ENCODE results near the gene CARF. TPM values are rescaled to one million over a fixed set of nuclear protein-coding genes. Genes with fewer than 3 reads are reported as not detected.
"Not testable (repeated sequence)": the region's sequence is repeated elsewhere in the genome, so short reads cannot be mapped to it uniquely, and the experiment has no call there.

CARF gene
- total RNA-seq, 1 experiment from 2014 or later, result 1.9 TPM

GRCh38 chr2:202910698-202911097 is 1.4 kb upstream of the CARF start:
- no peak for DNase-seq
- no peaks in the 10 kb centered on the region; the same call in 1 of the 2 replicates for H3K36me3 ChIP-seq (replicated peaks; ENCODE audit: control insufficient read depth, insufficient read depth, low read length)
- H3K27me3 ChIP-seq (ENCODE audit: control insufficient read depth, insufficient read depth, low read length), result no peaks in the 10 kb centered on the region
- peak overlapping the region; percentile 79 for H3K4me3 ChIP-seq (ENCODE audit: insufficient read depth, low read depth, low read length)

DNA sequence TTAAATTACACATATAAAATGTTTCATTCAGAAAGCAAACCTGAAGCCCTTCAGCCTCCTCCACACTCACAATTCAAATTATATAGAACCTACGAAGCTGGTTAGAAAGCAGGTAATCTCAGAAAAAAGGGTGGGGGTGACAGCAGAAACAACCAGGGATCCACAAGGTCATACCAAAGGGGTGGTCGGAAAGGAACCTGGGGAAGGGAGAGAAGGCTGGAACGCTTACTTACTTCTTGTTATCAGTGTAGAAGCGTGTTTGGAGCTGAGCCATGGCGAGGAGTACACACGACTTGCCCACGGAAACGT is 918 bp upstream of the CARF start:
- H3K4me3 ChIP-seq (ENCODE audit: insufficient read depth, low read depth, low read length), result peak overlapping the region; percentile 79
- H3K36me3 ChIP-seq (replicated peaks; ENCODE audit: control insufficient read depth, insufficient read depth, low read length), result no peaks in the 10 kb centered on the region; the same call in 1 of the 2 replicates
- H3K27me3 ChIP-seq (ENCODE audit: control insufficient read depth, insufficient read depth, low read length), result no peaks in the 10 kb centered on the region
- DNase-seq, result peak; percentile 22

DNA sequence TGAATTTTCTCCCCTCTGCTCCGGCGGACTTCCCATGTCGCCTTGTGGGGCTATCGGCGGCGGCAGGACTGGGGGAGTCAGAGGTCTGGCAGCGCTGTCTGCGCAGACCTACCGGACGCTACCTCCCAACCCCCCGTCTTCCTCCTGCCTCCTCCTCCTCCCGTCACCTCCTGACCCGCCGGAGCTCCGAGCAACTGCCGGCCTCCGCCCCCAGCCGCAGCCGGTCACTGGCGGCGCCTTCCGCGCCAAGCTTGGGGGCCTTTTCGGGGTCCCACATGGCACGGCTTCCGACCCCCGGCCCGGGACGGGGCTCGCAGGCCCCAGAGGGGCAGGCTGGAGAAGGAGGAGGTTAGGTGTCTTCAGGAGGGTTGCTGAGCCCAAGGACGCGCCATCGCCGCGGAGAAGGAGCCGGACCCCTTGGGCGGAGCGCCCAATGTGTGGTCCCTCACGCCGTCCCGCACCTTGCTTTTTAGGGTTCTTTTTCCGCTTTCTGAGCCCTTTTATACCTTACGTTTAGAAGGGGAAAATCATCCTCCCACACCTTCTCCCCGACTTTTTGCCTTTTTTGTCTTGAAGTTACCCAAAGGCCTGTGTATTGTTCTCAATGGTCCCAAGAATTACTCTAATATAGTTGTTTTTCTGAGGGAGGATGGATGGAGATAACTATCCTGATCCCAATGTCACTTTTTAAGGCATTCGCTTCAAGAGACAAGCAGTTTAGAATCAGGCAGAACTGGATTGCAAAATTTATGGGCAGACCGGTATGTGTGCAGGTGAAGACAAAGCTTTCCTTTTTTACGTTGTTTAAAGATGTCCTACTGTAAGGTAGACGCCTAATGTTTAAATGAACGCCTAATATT is 497 bp downstream of the CARF start:
- peak overlapping the region; percentile 79 for H3K4me3 ChIP-seq (ENCODE audit: insufficient read depth, low read depth, low read length)
- H3K36me3 ChIP-seq (replicated peaks; ENCODE audit: control insufficient read depth, insufficient read depth, low read length); H3K27me3 ChIP-seq (ENCODE audit: control insufficient read depth, insufficient read depth, low read length); DNase-seq: not testable (repeated sequence)

GRCh38 chr2:202918860-202919259 is 6.8 kb downstream of the CARF start:
- DNase-seq, result no peak
- no peak overlapping the region for H3K4me3 ChIP-seq (ENCODE audit: insufficient read depth, low read depth, low read length)
- H3K36me3 ChIP-seq (replicated peaks; ENCODE audit: control insufficient read depth, insufficient read depth, low read length), result no peaks in the 10 kb centered on the region
- no peaks in the 10 kb centered on the region for H3K27me3 ChIP-seq (ENCODE audit: control insufficient read depth, insufficient read depth, low read length)

DNA sequence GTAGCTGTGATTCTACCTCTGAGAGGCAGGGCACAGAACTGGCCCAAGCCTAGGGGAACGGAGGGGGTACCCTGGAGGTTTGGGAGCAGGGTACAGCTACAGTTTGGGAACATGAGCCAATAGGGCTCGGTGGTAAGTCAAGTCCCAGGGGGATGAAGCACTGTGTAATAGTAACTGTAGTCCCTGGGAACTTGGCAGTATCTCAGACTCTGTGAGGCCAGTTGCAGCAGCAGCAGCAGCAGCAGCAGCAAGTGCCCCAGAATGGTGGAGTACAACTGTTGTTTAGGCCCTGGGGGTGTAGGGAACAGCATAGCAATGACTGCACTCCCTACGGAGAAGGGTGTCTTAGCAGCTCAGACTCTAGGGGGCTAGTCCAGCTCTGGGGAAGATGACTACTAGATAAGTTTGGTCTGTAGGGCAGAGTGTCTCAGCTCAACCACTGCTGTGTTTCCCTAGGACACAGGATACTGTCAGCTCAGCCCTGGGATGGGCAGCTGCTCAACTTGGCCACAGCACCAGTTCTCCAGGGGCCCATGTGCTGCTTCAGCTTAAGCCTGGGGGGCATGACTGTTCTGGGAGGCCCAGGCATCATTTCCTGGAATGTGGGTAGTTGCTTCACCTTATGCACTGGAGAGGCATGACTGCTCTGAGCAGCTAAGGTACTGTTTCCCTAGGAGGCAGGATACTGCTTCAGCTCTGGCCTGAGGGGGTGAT is 20.5 kb downstream of the CARF start:
- H3K27me3 ChIP-seq (ENCODE audit: control insufficient read depth, insufficient read depth, low read length), result no peaks in the 10 kb centered on the region
- DNase-seq, result no peak
- no peak overlapping the region for H3K4me3 ChIP-seq (ENCODE audit: insufficient read depth, low read depth, low read length)
- no peaks in the 10 kb centered on the region for H3K36me3 ChIP-seq (replicated peaks; ENCODE audit: control insufficient read depth, insufficient read depth, low read length)

- no peaks in the 10 kb centered on the region for H3K27me3 ChIP-seq (ENCODE audit: control insufficient read depth, insufficient read depth, low read length)
- H3K36me3 ChIP-seq (replicated peaks; ENCODE audit: control insufficient read depth, insufficient read depth, low read length), result no peaks in the 10 kb centered on the region
- no peak overlapping the region for H3K4me3 ChIP-seq (ENCODE audit: insufficient read depth, low read depth, low read length)
- no peak for DNase-seq
These were observed 21.1 kb downstream of the CARF start for GRCh38 chr2:202933139-202933510.

- no peak for DNase-seq
- H3K27me3 ChIP-seq (ENCODE audit: control insufficient read depth, insufficient read depth, low read length), result no peaks in the 10 kb centered on the region
- H3K36me3 ChIP-seq (replicated peaks; ENCODE audit: control insufficient read depth, insufficient read depth, low read length), result no peaks in the 10 kb centered on the region
- no peak overlapping the region for H3K4me3 ChIP-seq (ENCODE audit: insufficient read depth, low read depth, low read length)
These were observed 21.9 kb downstream of the CARF start for GRCh38 chr2:202933958-202934357.

DNA sequence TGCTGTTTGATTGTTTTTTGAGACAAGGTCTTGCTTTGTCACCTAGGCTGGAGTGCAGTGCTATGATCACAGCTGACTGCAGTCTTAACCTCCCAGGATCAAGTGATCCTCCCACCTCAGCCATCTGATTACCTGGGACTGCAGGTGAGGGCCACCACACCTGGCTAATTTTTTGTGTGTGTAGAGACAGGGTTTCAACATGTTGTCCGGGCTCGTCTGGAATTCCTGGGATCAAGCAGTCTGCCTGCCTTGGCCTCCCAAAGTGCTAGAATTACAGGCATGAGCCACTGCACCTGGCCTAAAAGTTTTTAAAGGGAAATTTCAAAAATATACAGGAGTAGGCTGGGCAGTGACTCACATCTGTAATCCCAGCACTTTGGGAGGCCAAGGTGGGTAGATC is 22.4 kb downstream of the CARF start:
- DNase-seq, result no peak
- Histone ChIP-seq H3K36me3 (replicated peaks; ENCODE audit: control insufficient read depth, insufficient read depth, low read length) (no peaks in the 10 kb centered on the region), H3K4me3 (ENCODE audit: insufficient read depth, low read depth, low read length) (no peak overlapping the region), H3K27me3 (ENCODE audit: control insufficient read depth, insufficient read depth, low read length) (no peaks in the 10 kb centered on the region)

DNA sequence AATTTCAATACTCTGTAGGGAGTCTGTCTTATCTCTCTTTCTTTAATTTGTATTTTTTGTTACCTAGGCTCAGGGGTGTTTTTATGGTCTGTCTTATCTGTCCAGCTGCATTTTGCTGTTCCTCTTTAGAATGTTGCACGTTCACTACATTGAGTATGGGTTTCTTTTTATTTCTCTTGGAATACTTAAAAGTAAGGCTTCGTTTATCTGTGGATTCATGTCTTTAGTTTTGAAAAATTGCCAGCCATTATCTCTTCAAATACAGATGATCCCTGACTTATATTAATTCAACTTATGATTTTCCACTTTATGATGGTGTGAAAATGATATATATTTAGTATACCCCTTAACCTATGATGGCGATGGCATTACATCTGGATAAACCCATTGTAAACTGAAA is 26.9 kb downstream of the CARF start:
- Histone ChIP-seq H3K36me3 (replicated peaks; ENCODE audit: control insufficient read depth, insufficient read depth, low read length) (no peaks in the 10 kb centered on the region), H3K4me3 (ENCODE audit: insufficient read depth, low read depth, low read length) (no peak overlapping the region), H3K27me3 (ENCODE audit: control insufficient read depth, insufficient read depth, low read length) (no peaks in the 10 kb centered on the region)
- no peak for DNase-seq

- H3K27me3 ChIP-seq (ENCODE audit: control insufficient read depth, insufficient read depth, low read length), result no peaks in the 10 kb centered on the region
- DNase-seq, result no peak
- no peak overlapping the region for H3K4me3 ChIP-seq (ENCODE audit: insufficient read depth, low read depth, low read length)
- no peaks in the 10 kb centered on the region for H3K36me3 ChIP-seq (replicated peaks; ENCODE audit: control insufficient read depth, insufficient read depth, low read length)
These were observed 29.7 kb downstream of the CARF start for GRCh38 chr2:202941771-202942170.

GRCh38 chr2:202944408-202944807 is 32.3 kb downstream of the CARF start:
- Histone ChIP-seq H3K4me3 (ENCODE audit: insufficient read depth, low read depth, low read length) (no peak overlapping the region), H3K36me3 (replicated peaks; ENCODE audit: control insufficient read depth, insufficient read depth, low read length) (no peaks in the 10 kb centered on the region), H3K27me3 (ENCODE audit: control insufficient read depth, insufficient read depth, low read length) (no peaks in the 10 kb centered on the region)
- DNase-seq, result no peak

DNA sequence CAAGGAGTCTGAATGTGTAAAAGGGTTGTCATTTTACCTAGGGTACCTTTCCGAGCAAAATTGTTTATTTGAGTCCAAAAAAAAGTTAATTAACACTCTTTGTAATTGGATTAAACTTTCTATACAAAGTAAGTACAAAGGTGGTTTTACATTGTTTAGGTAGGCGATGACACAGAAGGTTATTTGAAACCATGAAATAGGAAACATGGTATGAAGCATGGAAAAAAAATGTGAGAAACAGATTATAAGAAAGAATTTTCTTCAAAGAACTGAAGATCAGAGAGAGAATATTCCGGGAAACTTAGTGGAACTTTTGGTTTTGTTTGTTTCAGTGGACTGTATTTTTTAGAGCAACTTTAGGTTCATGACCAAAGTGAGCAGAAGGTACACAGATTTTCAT is 32.7 kb downstream of the CARF start:
- Histone ChIP-seq H3K36me3 (replicated peaks; ENCODE audit: control insufficient read depth, insufficient read depth, low read length) (no peaks in the 10 kb centered on the region), H3K4me3 (ENCODE audit: insufficient read depth, low read depth, low read length) (no peak overlapping the region), H3K27me3 (ENCODE audit: control insufficient read depth, insufficient read depth, low read length) (no peaks in the 10 kb centered on the region)
- no peak for DNase-seq

DNA sequence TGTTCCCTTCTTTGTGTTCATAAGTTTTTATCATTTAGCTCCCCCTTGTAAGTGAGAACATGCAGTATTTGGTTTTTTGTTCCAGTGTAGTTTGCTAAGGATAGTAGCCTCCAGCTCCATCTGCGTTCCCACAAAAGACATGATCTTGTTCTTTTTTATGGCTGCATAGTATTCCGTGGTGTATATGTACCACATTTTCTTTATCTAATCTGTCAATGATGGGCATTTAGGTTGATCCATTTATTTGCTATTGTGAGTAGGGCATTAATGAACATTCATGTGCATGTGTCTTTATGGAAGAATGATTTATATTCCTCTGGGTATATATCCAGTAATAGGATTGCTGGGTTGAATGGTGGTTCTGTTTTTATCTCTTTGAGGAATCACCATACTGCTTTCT is 33.4 kb downstream of the CARF start:
- DNase-seq, result no peak
- H3K4me3 ChIP-seq (ENCODE audit: insufficient read depth, low read depth, low read length), result no peak overlapping the region
- H3K27me3 ChIP-seq (ENCODE audit: control insufficient read depth, insufficient read depth, low read length), result no peaks in the 10 kb centered on the region

GRCh38 chr2:202949333-202949732 is 37.3 kb downstream of the CARF start:
- DNase-seq, result not testable (repeated sequence)

More for the DNA sequence above, 33.4 kb downstream of the CARF start:
- H3K36me3 ChIP-seq (replicated peaks; ENCODE audit: control insufficient read depth, insufficient read depth, low read length), result no peaks in the 10 kb centered on the region

DNA sequence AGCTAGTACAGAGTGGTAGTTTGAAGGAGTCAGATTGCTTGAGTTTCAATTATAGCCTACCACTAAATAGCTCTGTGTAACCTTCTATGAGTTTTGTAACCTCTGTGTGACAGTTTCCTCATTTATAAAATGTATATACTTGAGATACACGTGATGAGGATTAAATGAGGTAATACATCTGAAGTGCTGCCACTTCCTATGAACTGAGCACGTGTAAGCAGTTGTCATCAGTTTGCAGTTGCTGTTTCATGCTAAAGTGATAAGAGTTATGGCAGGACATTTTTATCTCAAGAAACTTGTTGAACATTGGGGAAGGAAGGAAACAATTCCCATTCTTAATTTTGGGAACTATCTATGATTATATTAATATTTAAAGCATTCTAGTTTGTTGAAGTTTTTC is 38.5 kb downstream of the CARF start:
- DNase-seq, result no peak
- H3K4me3 ChIP-seq (ENCODE audit: insufficient read depth, low read depth, low read length), result no peak overlapping the region

More at GRCh38 chr2:202949333-202949732, 37.3 kb downstream of the CARF start:
- not testable (repeated sequence) for H3K27me3 ChIP-seq (ENCODE audit: control insufficient read depth, insufficient read depth, low read length); H3K4me3 ChIP-seq (ENCODE audit: insufficient read depth, low read depth, low read length); H3K36me3 ChIP-seq (replicated peaks; ENCODE audit: control insufficient read depth, insufficient read depth, low read length)

More for the DNA sequence above, 38.5 kb downstream of the CARF start:
- no peaks in the 10 kb centered on the region for H3K27me3 ChIP-seq (ENCODE audit: control insufficient read depth, insufficient read depth, low read length)
- no peaks in the 10 kb centered on the region for H3K36me3 ChIP-seq (replicated peaks; ENCODE audit: control insufficient read depth, insufficient read depth, low read length)

Measured in H7 (cell line).